ENCODE data around the gene RAB30.
A peak's percentile ranks its signal among the peaks of the same experiment; 100 is the strongest.

The RAB30 gene

DNA sequence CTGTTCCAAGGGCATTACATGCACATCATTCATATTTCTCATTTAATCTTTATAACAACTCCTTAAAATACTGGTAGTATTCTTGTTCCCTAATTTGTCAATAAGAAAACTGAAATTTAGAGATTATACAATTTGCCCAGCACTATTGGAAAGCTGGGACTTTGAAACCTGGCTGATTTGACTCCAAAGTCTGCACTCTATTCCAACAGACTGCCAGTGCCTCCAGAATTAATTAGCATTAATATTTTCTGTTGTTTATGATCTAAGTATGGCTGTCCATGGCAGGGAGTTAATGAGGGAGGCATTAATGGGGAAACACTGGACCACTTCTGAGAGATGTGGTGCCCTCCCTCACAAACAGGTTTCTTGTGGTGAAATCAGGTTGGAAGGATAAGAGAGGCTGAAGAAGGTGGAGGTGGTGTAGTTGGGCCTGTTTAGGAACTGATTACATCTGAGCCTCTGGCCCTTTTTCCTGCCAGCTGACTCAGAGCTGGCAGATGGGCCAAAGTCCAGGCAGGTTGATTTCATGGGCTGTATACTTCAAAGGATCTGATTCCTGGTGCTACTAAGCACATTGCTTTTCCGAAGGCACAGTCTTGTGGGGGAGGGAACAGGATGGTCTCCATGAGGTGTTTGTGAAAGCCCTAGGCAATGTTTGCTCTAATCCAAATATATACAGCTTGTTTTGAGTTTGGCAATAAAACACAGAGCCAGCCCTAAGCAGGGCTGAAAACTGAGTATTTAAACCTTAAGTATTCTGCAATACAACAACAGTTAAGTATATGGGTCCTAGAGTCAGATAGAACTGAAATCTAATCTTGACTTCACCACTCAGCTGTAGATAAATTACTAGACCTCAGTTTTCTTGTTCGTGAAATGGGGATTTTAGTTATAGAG is 21.0 kb upstream of the RAB30 start:
- in situ Hi-C loops (cut with HindIII; ENCODE audit: low pct_unique_long_range_greater_than_20kb, low sequenced_read_pairs), result no loop called here
- TF ChIP-seq JUND (IDR thresholded peaks at IDR 0.05; ENCODE audit: low read depth), result peak; percentile 97
- peak; percentile 46 to 86 for DNase-seq (ENCODE audit: low read depth in 1 of 2, low spot score in 1 of 2)

- TF ChIP-seq JUND (IDR thresholded peaks at IDR 0.05; ENCODE audit: low read depth), result no peak
- no peak for DNase-seq (ENCODE audit: low read depth in 1 of 2, low spot score in 1 of 2)
- in situ Hi-C loops (cut with HindIII; ENCODE audit: low pct_unique_long_range_greater_than_20kb, low sequenced_read_pairs), result no loop called here
Measured at GRCh38 chr11:83088965-83089364, 17.3 kb upstream of the RAB30 start.

DNA sequence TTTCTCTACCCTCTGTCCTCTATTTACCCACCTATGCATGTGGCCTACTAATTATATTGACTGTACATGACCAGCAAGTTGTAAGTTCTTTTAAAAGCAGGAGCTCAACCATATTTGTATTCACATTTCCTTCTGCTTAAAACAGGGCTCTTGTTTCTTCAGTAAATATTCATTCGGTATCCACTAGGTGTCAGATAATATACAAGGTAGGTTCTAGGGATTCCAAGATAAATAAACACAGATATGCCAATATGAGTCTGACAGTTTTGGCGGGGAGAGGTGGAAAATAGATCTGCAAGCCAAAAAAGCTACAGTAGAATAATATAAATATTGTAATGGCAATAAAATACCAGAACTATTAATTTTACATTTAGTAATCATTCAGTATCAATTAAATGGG is 15.3 kb upstream of the RAB30 start:
- no peak for TF ChIP-seq JUND (IDR thresholded peaks at IDR 0.05; ENCODE audit: low read depth)
- DNase-seq (ENCODE audit: low read depth in 1 of 2, low spot score in 1 of 2), result peak; percentile 30 to 67
- in situ Hi-C loops (cut with HindIII; ENCODE audit: low pct_unique_long_range_greater_than_20kb, low sequenced_read_pairs), result no loop called here

- DNase-seq (ENCODE audit: low read depth in 1 of 2, low spot score in 1 of 2), result no peak
- in situ Hi-C loops (cut with HindIII; ENCODE audit: low pct_unique_long_range_greater_than_20kb, low sequenced_read_pairs), result no loop called here
- TF ChIP-seq JUND (IDR thresholded peaks at IDR 0.05; ENCODE audit: low read depth), result no peak
Measured at GRCh38 chr11:83079820-83080219, 8.1 kb upstream of the RAB30 start.

GRCh38 chr11:83078269-83078668 is 6.6 kb upstream of the RAB30 start:
- TF ChIP-seq JUND (IDR thresholded peaks at IDR 0.05; ENCODE audit: low read depth), result no peak
- no peak for DNase-seq (ENCODE audit: low read depth in 1 of 2, low spot score in 1 of 2)
- in situ Hi-C loops (cut with HindIII; ENCODE audit: low pct_unique_long_range_greater_than_20kb, low sequenced_read_pairs), result no loop called here

- no peak for TF ChIP-seq JUND (IDR thresholded peaks at IDR 0.05; ENCODE audit: low read depth)
- in situ Hi-C loops (cut with HindIII; ENCODE audit: low pct_unique_long_range_greater_than_20kb, low sequenced_read_pairs), result no loop called here
- DNase-seq (ENCODE audit: low read depth in 1 of 2, low spot score in 1 of 2), result no peak
Measured at GRCh38 chr11:83073884-83074283, 2.2 kb upstream of the RAB30 start.

DNA sequence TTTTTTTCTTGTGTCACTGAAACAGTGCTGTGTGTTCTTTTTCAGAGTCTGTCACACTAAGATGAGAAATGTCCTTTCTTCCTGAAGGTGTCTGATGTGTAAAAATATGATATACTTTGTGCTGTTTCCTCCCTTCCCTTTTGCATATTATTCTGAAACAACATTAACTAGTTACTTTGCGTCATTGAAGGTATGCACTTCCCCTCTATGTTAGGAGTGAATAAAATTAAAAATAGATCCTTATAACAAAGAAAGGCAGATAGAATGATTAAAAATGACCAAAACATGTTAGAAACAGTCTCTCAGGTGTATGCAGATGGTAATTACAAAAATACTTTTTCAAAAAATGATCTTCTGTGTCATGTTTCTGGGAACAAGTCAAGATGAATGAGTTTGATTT is 1.6 kb upstream of the RAB30 start:
- no peak for DNase-seq (ENCODE audit: low read depth in 1 of 2, low spot score in 1 of 2)
- in situ Hi-C loops (cut with HindIII; ENCODE audit: low pct_unique_long_range_greater_than_20kb, low sequenced_read_pairs), result no loop called here
- no peak for TF ChIP-seq JUND (IDR thresholded peaks at IDR 0.05; ENCODE audit: low read depth)

GRCh38 chr11:83072350-83073242 is 899 bp upstream of the RAB30 start:
- no peak for DNase-seq (ENCODE audit: low read depth in 1 of 2, low spot score in 1 of 2)
- in situ Hi-C loops (cut with HindIII; ENCODE audit: low pct_unique_long_range_greater_than_20kb, low sequenced_read_pairs), result no loop called here
- TF ChIP-seq JUND (IDR thresholded peaks at IDR 0.05; ENCODE audit: low read depth), result no peak

DNA sequence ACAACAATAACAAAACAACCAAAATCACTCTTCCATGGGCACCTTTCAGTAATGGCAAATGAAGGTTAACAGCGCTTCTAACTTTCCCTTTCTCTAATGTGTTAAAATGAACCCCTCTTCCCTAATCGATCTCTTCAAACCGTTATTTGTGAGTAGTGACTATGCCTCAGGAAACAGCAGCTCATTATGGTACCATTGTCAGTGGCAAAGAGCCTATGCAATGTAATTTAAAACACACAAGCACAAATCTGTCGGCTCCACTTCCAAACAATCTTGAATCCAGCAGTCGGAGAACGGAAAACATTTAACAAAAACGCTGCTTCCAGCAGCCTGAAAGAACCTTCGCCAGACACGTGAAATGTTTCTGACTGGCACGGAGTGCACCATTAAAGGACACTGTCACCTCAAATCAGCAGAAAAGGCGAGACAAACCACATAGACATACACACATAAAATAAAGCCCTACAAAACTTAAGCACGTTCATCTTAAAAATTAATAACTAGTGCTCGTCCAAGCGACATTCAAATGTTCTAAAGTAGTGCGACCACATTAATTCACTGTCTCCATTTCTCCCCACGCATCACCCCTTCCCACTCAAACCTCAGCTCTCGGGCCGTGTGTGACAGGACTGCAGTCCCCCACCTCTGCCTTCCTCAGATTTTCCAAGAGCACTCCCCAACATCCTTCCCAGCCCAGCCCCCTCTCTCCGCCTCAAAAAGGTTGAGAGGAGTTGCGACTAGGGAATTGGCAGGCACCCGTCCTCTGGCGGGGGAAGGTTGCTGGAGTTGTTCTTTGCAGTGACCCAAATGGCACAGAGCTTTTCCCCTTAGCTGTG is 748 bp downstream of the RAB30 start:
- DNase-seq (ENCODE audit: low read depth in 1 of 2, low spot score in 1 of 2), result peak in 1 of 2 experiments; percentile 27
- in situ Hi-C loops (cut with HindIII; ENCODE audit: low pct_unique_long_range_greater_than_20kb, low sequenced_read_pairs), result no loop called here
- TF ChIP-seq JUND (IDR thresholded peaks at IDR 0.05; ENCODE audit: low read depth), result no peak

GRCh38 chr11:83070044-83070701 is 1.5 kb downstream of the RAB30 start:
- in situ Hi-C loops (cut with HindIII; ENCODE audit: low pct_unique_long_range_greater_than_20kb, low sequenced_read_pairs), result no loop called here
- TF ChIP-seq JUND (IDR thresholded peaks at IDR 0.05; ENCODE audit: low read depth), result no peak
- DNase-seq (ENCODE audit: low read depth in 1 of 2, low spot score in 1 of 2), result no peak

DNA sequence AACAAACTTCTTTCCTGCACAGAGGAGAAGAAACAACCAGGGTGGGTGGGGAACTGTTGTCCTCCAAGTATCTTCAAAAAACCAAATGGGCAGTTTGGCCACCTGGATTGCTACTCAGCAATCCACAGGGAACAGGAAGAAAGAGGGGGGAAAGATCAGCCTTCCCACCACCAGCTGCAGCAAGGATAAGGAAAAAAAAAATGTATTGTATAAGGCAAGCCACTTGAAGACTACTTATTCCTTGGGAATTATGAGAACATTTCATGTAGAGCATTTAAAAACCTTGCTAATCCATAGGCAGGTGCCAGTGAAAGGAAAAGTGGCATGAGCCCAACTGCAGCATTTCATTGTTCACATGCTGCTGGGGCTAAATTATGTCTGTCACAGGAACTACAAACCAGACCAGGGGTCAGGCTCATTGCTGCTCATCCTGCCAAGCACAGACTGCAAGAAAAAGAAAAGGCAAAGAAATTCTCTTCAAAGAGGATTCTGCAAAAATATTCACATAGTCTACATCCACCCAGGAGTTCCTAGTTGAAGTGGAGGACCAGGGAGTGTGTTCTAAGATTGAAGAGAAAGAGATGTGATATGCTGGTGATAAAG is 2.2 kb downstream of the RAB30 start:
- in situ Hi-C loops (cut with HindIII; ENCODE audit: low pct_unique_long_range_greater_than_20kb, low sequenced_read_pairs), result no loop called here
- TF ChIP-seq JUND (IDR thresholded peaks at IDR 0.05; ENCODE audit: low read depth), result no peak
- no peak for DNase-seq (ENCODE audit: low read depth in 1 of 2, low spot score in 1 of 2)
